ENCODE data around the gene KRTAP15-1. TPM values are rescaled to one million over a fixed set of nuclear protein-coding genes. Genes with fewer than 3 reads are reported as not detected.

Gene KRTAP15-1
- total RNA-seq, 4 donors from 2014 or later: not detected

DNA sequence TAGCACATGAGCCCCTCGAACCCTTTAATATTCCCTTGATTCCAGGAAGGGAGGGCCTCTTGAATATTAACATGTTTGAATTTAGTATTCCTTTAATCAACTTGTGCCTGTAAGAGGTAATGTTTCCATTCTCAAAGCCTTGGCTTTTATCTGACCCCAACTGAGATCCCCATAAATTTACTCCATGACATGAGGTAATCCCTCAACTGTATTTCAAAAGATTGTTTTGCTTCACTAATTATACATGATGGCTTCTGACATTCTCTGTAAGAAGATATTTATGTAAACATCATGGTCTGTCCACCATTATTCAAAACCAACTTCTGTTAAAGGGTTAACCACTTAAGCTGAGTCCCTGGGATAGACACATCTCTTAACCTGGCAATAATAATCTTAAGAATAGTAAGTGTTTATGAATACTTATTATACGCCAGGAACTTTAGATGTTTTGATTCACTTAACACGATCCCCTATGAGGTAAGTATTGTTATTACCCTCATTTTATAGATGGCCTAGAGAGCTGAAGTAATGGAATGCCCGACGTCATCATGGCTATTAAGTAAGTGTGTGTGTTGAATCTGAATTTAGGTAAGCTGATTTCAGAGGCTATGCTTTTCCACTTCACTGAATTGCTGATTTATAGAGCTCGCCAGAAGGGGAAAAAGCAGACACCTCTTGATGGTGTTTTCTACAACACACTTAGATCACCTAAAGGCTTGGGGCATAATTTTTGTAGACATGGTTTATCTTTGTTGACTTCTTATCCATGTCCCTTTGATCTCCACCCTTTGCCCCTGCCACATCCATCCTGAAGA lies 29.0 kb downstream of the KRTAP15-1 start:
- no peak for DNase-seq
- no peaks in the 10 kb centered on the region for H3K9me3 ChIP-seq
- no peaks in the 10 kb centered on the region for H3K27me3 ChIP-seq
- intact Hi-C loops (cut with DNase I; ENCODE audit: low total_unique reads): no loop called here
- TF ChIP-seq, protein P1, sequence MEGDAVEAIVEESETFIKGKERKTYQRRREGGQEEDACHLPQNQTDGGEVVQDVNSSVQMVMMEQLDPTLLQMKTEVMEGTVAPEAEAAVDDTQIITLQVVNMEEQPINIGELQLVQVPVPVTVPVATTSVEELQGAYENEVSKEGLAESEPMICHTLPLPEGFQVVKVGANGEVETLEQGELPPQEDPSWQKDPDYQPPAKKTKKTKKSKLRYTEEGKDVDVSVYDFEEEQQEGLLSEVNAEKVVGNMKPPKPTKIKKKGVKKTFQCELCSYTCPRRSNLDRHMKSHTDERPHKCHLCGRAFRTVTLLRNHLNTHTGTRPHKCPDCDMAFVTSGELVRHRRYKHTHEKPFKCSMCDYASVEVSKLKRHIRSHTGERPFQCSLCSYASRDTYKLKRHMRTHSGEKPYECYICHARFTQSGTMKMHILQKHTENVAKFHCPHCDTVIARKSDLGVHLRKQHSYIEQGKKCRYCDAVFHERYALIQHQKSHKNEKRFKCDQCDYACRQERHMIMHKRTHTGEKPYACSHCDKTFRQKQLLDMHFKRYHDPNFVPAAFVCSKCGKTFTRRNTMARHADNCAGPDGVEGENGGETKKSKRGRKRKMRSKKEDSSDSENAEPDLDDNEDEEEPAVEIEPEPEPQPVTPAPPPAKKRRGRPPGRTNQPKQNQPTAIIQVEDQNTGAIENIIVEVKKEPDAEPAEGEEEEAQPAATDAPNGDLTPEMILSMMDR (IDR thresholded peaks at IDR 0.05): no peak
- no peaks in the 10 kb centered on the region for H3K36me3 ChIP-seq
- no peak overlapping the region for H3K4me3 ChIP-seq
- no peak overlapping the region for H3K27ac ChIP-seq
- no peaks in the 10 kb centered on the region for H3K4me1 ChIP-seq

DNA sequence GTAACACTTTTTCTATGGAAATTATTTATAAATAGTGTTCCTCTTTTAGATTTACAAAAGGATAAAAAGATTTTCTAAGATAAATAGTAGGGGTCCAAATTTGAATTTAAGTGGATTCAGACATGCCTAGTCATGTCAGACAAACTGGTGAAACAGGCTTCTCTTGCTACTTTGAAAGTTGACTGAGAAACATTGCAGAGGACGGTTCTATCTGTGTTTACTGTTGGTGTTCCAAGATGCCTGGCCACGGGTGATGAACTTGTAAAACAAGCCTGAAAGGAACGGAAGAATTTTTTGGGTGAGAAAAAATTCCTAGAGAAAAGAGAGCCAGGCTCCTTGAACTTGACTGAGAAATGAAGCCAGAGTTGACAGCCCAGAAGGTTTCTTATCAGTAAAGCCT lies 37.9 kb downstream of the KRTAP15-1 start:
- Histone ChIP-seq H3K4me3 (no peak overlapping the region), H3K4me1 (no peaks in the 10 kb centered on the region), H3K27ac (no peak overlapping the region), H3K9me3 (no peaks in the 10 kb centered on the region), H3K27me3 (no peaks in the 10 kb centered on the region), H3K36me3 (no peaks in the 10 kb centered on the region)
- DNase-seq: no peak
- no peak for TF ChIP-seq POLR2A (IDR thresholded peaks at IDR 0.05)
- TF ChIP-seq, protein P1 (IDR thresholded peaks at IDR 0.05): no peak
- intact Hi-C loops (cut with DNase I; ENCODE audit: low total_unique reads): no loop called here

DNA sequence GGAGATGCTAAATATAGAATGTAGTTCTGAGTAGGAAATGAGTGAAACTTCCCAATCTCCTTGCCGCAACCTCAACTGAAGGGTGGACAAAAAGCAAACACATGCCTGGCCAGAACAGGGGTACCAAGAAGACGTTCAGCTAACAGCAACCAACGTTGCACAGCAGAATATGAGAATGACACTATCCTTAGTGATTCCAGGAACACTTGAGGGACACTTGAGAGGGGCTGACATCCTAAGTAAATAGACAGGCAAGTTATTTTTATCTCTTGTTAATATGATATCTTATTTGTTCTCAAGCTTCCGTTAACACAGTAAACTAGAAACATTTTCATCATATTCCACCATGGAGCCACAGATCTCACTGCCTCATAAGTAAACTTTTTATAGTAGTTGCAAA lies 39.2 kb downstream of the KRTAP15-1 start:
- Histone ChIP-seq H3K4me3 (no peak overlapping the region), H3K4me1 (no peaks in the 10 kb centered on the region), H3K27ac (no peak overlapping the region), H3K36me3 (no peaks in the 10 kb centered on the region), H3K9me3 (no peaks in the 10 kb centered on the region), H3K27me3 (no peaks in the 10 kb centered on the region)
- intact Hi-C loops (cut with DNase I; ENCODE audit: low total_unique reads): no loop called here
- no peak for TF ChIP-seq POLR2A (IDR thresholded peaks at IDR 0.05)
- TF ChIP-seq, protein P1 (IDR thresholded peaks at IDR 0.05): no peak
- no peak for DNase-seq

DNA sequence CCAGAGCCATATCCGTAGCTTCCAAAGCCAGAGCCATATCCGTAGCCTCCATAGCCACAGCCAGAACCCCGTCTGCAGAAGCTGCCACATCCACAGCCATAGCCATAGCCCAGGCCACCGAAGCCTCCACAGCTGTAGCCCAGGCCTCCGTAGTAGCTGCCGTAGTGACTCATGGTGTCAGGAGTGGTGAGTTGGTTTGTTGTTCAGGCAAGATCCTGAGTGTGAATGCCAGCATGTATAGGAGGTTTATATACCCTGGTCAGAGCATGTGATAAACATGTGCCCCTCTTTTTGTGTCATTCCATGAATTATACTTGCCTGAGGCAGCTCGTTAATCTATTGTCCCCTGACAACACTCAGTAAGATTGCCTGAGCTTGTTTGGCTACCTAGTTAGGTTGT lies 40.1 kb downstream of the KRTAP15-1 start, which contains the start of gene KRTAP19-1:
Gene KRTAP19-1, minus strand, starts transcription at position 223 of the 400 bp plus-strand sequence. Its CDS starts 50 bp downstream, at position 173.
- no peaks in the 10 kb centered on the region for H3K4me1 ChIP-seq
- TF ChIP-seq, protein P1 (IDR thresholded peaks at IDR 0.05): no peak
- no peak for TF ChIP-seq POLR2A (IDR thresholded peaks at IDR 0.05)
- H3K4me3 ChIP-seq: no peak within 1 kb of the TSS
- no peaks in the 10 kb centered on the region for H3K27me3 ChIP-seq
- DNase-seq: no peak
- intact Hi-C loops (cut with DNase I; ENCODE audit: low total_unique reads): no loop called here
- H3K9me3 ChIP-seq: no peaks in the 10 kb centered on the region
- H3K27ac ChIP-seq: no peak within 1 kb of the TSS
- H3K36me3 ChIP-seq: no peaks in the 10 kb centered on the region

- Histone ChIP-seq H3K27ac (no peak overlapping the region), H3K27me3 (no peaks in the 10 kb centered on the region), H3K36me3 (no peaks in the 10 kb centered on the region), H3K4me3 (no peak overlapping the region), H3K4me1 (no peaks in the 10 kb centered on the region), H3K9me3 (no peaks in the 10 kb centered on the region)
- TF ChIP-seq, protein P1 (IDR thresholded peaks at IDR 0.05): no peak
- TF ChIP-seq POLR2A (IDR thresholded peaks at IDR 0.05): no peak
- intact Hi-C loops (cut with DNase I; ENCODE audit: low total_unique reads): no loop called here
- no peak for DNase-seq
Measured at GRCh38 chr21:30482130-30482529, 42.1 kb downstream of the KRTAP15-1 start.

Measured in uterus (tissue), 4 donors.